HG03135 (cell line): ENCODE data around the gene CMTM6.
A peak's percentile ranks its signal among the peaks of the same experiment; 100 is the strongest.
"Not testable (repeated sequence)": the region's sequence is repeated elsewhere in the genome, so short reads cannot be mapped to it uniquely, and the experiment has no call there.

Source experiments
- ATAC-seq: cut with Tn5 transposase; IDR thresholded peaks from one replicate; pipeline ENCODE4 v1.9.1; 2021; ENCODE audit warnings: mild to moderate bottlenecking, moderate library complexity; ENCODE audit not compliant: unreplicated experiment

The CMTM6 gene

GRCh38 chr3:32467333-32468070, 35.1 kb downstream of the CMTM6 start:
- peak; percentile 68 for ATAC-seq

- ATAC-seq, result not testable (repeated sequence)
Measured at GRCh38 chr3:32466808-32467207, 35.8 kb downstream of the CMTM6 start.

DNA sequence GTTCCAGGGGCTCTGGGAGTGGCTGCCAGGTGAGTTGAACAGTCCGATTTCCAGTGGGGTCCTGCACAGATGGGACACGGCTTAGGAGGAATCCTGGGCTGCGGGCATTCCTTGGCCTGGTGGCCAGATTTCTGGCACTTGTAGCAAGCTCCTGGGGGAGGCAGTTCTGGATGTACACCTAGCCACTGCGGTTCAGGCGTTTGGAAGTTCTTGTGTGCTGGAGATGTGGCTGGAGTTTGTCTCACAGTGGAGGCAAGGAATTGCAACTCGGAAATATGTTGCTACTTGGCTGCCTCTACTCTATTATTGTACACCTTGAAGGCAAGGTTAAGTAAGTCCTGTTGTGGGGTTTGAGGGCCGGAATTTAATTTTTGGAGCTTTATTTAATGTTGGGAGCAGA, 37.9 kb downstream of the CMTM6 start:
- not testable (repeated sequence) for ATAC-seq

GRCh38 chr3:32463415-32463814, 39.2 kb downstream of the CMTM6 start:
- not testable (repeated sequence) for ATAC-seq

DNA sequence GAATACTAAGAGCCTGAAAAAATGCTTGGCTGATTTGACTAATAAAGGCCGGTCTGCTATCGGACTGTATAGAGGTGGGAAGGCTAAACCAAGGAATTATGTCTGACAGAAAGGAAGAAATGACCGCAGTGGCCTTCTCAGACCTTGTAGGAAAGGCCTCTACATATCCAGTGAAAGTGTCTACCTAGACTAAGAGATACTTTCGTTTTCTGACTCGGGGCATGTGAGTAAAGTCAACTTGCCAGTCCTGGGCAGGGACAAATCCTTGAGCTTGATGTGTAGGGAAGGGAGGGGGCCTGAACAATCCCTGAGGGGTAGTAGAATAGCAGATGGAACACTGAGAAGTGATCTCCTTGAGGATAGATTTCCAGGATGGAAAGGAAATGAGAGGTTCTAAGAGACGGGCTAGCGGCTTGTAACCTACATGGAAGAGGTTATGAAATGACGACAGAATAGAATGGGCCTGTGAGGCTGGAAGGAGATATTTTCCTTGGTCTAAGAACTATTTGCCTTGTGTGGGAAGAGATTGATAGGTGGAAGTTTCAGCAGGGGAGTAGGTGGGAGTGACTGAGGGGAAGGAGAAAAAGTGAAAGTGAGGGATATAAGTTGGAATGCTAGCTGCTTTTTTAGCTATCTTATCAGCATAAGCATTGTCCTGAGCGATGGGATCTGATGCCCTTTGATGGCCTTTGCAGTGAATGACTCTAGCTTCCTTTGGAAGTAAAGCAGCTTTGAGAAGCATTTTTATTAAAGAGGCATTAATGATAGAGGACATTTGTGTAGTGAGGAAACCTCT, 40.3 kb downstream of the CMTM6 start:
- ATAC-seq, result not testable (repeated sequence)

DNA sequence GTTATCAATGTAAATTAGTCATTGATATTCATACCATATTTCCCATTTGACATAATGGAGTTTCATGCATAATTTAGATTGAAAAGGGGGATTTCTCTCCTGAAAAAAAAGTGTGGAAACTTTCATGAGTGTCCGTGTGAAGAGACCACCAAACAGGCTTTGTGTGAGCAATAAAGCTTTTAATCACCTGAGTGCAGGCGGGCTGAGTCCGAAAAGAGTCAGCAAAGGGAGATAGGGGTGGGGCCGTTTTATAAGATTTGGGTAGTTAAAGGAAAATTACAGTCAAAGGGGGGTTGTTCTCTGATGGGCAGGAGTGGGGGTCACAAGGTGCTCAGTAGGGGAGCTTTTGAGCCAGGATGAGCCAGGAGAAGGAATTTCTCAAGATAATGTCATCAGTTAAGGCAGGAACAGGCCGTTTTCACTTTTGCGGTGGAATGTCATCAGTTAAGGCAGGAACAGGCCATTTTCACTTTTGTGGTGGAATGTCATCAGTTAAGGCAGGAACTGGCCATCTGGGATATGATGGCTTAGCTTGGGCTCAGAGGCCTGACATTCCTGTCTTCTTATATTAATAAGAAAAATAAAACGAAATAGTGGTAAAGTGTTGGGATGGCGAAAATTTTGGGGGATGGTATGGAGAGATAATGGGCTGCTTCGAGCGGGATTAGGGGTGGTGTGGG, 41.7 kb downstream of the CMTM6 start:
- not testable (repeated sequence) for ATAC-seq

GRCh38 chr3:32460031-32460749, 42.5 kb downstream of the CMTM6 start:
- peak; percentile 98 for ATAC-seq

- no peak for ATAC-seq
Measured at GRCh38 chr3:32459450-32459849, 43.2 kb downstream of the CMTM6 start.

GRCh38 chr3:32457971-32458471, 44.6 kb downstream of the CMTM6 start:
- no peak for ATAC-seq

DNA sequence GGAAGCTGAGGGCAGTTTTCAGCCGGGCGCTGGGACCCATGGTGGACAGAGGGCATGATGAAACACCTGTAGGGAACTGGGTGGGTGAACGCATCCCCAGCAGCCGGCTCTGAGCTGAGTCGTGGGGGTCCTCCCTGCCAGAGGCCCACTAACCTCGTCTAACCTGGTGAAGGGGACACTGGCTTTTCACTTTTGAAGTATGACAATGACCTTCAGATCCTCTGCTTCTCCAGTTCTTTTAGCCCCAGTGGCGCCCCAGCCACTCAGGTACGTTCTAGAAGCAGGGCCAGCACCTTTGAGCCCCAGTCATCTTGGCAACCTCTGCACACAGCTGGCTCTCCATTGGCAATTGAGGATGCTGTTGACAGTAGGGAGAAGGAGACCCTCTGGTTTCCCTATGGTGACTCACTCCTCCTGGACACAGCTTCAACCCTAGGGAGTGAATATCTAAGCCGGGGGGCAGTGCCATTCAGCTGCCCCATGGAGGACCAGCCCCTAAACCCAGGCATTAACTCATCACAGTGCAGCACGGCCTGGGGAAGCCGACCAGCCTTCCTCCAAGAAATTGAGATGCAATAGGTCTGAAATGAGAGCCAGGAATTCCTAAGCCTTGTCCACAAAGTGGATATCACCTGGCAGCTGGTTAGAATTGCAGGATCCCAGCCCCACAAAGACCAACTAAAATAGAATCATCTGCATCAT, 46.1 kb downstream of the CMTM6 start:
- no peak for ATAC-seq

GRCh38 chr3:32455609-32456428, 46.8 kb downstream of the CMTM6 start:
- ATAC-seq, result no peak

DNA sequence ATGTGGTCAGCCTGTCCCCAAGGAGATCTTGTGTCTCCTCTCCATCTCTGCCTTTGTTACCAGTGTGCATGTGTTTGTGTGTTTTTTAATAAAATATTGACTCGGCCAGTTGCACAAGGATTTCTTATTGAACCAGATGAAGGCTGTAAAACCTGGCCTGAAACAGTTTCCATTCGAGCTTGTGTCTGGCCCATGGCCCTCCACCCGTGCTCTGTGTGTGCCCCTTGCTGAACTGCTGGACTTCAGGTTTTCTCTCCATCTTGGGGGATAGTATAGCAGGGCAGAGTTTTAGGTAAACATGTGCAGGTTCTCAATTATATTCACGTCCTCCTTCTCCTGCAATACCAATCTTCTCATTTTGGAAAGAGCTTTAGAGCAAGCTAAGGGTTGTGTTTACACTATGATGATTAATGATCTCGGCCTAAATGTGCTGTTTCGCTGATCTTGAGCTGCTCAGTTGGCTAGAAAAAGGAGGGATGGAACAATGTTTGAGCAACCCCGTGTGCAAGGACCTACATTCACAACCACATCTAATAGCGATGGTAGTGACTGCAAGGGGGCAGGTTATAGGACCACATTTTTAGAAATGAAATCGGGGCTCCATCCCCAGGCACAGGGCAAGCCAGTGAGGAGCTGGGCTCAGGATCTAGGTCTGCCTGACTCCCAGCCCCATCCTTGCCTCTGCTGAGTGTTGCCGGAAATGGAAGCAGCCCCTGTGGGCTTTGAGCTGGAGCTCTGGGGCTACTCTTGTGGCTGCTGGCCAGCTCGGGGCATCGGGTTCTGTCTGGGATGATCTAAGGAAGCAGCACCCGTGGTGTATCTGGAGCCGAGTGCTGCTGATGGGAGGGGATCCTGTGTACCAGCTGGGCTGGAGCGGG, 47.7 kb downstream of the CMTM6 start:
- no peak for ATAC-seq

GRCh38 chr3:32454111-32454510, 48.5 kb downstream of the CMTM6 start:
- no peak for ATAC-seq

DNA sequence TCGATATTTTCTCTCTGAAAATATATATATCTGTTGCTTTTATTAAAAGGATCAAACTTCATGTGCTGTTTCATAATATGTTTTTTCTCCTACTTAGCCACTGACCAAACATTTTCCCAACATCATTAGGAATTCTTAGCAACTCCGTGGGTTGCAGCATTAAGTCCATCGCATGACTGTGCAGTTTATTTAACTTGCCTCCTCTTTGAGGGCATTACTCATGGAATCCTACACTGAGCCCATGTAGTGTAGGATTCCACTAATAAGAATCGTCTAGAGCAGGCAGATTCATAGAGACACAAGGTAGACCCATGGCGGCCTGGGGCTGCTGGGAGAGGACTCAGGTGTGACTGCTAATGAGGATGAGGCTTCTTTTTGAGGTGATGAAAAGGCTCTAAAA, 49.3 kb downstream of the CMTM6 start:
- no peak for ATAC-seq

GRCh38 chr3:32452009-32452408, 50.6 kb downstream of the CMTM6 start:
- no peak for ATAC-seq

GRCh38 chr3:32450992-32451659, 51.5 kb downstream of the CMTM6 start:
- ATAC-seq, result no peak

DNA sequence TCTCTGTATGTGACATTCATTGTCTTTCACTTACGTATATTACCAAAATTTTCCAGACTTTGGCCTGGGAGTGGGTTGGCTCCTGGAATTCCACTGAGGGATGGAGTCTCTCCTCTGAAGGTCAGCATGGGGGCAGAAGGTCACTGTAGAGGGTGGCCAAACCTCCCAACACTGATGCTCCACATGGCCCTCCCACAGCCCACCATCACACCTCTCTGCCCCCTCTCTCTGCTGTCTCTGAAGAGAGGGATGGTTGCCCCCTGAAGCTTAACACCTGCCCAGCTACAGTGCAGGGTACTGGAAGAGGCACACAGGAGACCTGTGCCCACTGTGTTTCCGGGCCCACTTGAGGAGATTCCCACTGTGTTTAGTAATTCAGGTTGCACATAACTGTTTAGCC, 52.2 kb downstream of the CMTM6 start:
- ATAC-seq, result no peak

DNA sequence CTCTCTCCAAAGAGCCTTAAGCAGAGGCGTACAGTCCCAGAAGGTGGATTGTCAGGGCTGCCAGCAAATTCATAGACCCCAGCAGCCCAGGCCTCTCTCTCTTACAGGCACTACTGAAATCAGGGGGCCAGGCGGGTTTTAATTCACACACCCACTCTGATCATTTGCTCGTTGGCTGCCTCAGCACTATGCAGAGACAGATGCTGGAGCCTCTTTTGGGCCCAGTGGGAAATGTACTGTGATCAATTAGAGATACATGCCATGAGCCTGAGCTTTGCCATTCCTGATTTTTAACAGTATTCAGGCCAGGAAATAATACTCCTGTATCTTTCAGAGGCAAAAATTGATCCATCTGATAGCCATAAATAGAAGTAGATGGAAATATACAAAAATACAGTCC, 53.0 kb downstream of the CMTM6 start:
- no peak for ATAC-seq
